ENCODE results near the gene OBSCN. TPM values are rescaled to one million over a fixed set of nuclear protein-coding genes. Genes with fewer than 3 reads are reported as not detected.
A peak's percentile ranks its signal among the peaks of the same experiment; 100 is the strongest.

Gene OBSCN
- total and polyA plus RNA-seq, 2 of the 4 experiments (the other 2 are of a cell fraction), result 4.1 to 9.5 TPM

DNA sequence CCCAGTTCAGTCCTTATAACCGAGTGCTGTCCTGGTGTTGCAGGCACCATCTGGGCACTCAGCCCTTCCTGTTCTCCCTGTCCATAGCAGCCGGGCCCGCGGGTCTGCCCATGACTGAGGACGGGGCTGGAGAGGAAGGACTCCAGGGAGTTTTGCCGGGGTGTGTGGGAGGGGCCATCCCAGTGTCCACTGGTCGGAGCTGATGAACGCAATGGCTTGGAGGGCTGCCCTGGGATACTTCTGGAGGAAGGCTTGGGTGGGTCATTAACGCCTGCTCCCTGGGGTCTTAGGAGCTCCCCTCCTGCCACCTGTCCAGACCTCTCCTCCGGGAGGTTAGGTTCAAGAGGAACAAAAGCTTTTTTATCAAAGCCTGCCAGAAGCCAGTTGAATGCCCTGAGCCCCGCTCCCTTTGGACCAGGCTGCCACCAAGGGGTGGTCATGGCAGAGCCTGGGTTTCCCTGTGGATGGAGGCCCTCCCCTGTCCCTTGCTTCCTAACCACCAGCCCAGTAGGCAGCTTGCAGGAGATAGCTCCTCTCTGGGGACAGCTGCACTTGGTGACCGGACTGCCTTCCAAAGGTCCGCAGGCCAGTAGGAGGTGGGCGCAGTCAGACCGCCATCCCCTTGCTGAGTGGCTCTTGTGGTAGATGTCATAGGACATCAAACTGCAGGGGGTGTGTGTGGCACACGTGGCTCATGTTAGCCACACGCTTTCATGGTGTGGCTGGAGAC lies 137.5 kb downstream of the OBSCN start:
- H4K20me1 ChIP-seq (ENCODE audit: insufficient read depth, low read length), result no peaks in the 10 kb centered on the region; the same call in 1 of the 2 replicates
- H3K4me3 ChIP-seq (ENCODE audit: insufficient read depth, low read depth, low read length), result no peak overlapping the region
- H2BK120ac ChIP-seq (ENCODE audit: low read depth, low read length), result no peak overlapping the region
- no peaks in the 10 kb centered on the region for H3K4me1 ChIP-seq (ENCODE audit: control insufficient read depth, insufficient read depth, low read length)
- H3K9ac ChIP-seq (ENCODE audit: low read depth, low read length), result no peak overlapping the region
- no peak overlapping the region for H3K27ac ChIP-seq (ENCODE audit: insufficient read depth, low read length)
- H2AFZ ChIP-seq (replicated peaks; ENCODE audit: low read length, poor library complexity), result no peak overlapping the region
- H2BK5ac ChIP-seq (ENCODE audit: low read depth, low read length, poor library complexity, severe bottlenecking), result no peak overlapping the region
- H3K4ac ChIP-seq (ENCODE audit: low read depth, low read length), result no peak overlapping the region
- no peak; the same call in 1 of the 2 replicates for ATAC-seq (ENCODE audit: low read depth)
- no peak overlapping the region for H2BK20ac ChIP-seq (ENCODE audit: low read depth, low read length)
- no peak overlapping the region for H3K18ac ChIP-seq (ENCODE audit: low read depth, low read length)
- intact Hi-C loops (cut with micrococcal nuclease) (no loop called here), dilution Hi-C loops (cut with HindIII; ENCODE audit: low sequenced_read_pairs, unreplicated experiment) (no loop called here), in situ Hi-C loops (cut with MboI; ENCODE audit: low sequenced_read_pairs) (no loop called here)
- ChIA-PET CTCF (no interaction called here), POLR2A (ENCODE audit: unreplicated experiment) (no interaction called here)
- peaks cover 6% of the 10 kb centered on the region; the same call in 1 of the 2 replicates for H3K9me3 ChIP-seq (ENCODE audit: control insufficient read depth, insufficient read depth, low read length)
- no peak overlapping the region for H3K4me2 ChIP-seq (ENCODE audit: low read depth, low read length)
- H3K23ac ChIP-seq (ENCODE audit: low read depth, low read length), result no peak overlapping the region
- no peak for DNase-seq
- H3K56ac ChIP-seq (ENCODE audit: extremely low read depth, insufficient read depth, low read length), result no peak overlapping the region
- TF ChIP-seq, protein P1, sequence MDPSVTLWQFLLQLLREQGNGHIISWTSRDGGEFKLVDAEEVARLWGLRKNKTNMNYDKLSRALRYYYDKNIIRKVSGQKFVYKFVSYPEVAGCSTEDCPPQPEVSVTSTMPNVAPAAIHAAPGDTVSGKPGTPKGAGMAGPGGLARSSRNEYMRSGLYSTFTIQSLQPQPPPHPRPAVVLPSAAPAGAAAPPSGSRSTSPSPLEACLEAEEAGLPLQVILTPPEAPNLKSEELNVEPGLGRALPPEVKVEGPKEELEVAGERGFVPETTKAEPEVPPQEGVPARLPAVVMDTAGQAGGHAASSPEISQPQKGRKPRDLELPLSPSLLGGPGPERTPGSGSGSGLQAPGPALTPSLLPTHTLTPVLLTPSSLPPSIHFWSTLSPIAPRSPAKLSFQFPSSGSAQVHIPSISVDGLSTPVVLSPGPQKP (IDR thresholded peaks at IDR 0.05; ENCODE audit: borderline replicate concordance, low read depth, low read length), result no peak
- no peak for TF ChIP-seq RFX5 (IDR thresholded peaks at IDR 0.05; ENCODE audit: low read depth, low read length)
- TF ChIP-seq FOS (IDR thresholded peaks at IDR 0.05; ENCODE audit: low read depth, low read length), result no peak
- TF ChIP-seq RCOR1 (IDR thresholded peaks at IDR 0.05; ENCODE audit: insufficient replicate concordance, low read length), result no peak
- no peak for TF ChIP-seq RAD21 (IDR thresholded peaks at IDR 0.05; ENCODE audit: low read length)
- no peak for TF ChIP-seq MXI1 (IDR thresholded peaks at IDR 0.05; ENCODE audit: borderline replicate concordance, low read depth, low read length)
- TF ChIP-seq POLR2A (IDR thresholded peaks at IDR 0.05; ENCODE audit: low read depth, low read length), result no peak
- no peak for TF ChIP-seq SMC3 (IDR thresholded peaks at IDR 0.05; ENCODE audit: low read depth, low read length)
- TF ChIP-seq, protein P2, sequence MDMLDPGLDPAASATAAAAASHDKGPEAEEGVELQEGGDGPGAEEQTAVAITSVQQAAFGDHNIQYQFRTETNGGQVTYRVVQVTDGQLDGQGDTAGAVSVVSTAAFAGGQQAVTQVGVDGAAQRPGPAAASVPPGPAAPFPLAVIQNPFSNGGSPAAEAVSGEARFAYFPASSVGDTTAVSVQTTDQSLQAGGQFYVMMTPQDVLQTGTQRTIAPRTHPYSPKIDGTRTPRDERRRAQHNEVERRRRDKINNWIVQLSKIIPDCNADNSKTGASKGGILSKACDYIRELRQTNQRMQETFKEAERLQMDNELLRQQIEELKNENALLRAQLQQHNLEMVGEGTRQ (IDR thresholded peaks at IDR 0.05; ENCODE audit: low read depth, low read length), result no peak
- TF ChIP-seq, protein P3, sequence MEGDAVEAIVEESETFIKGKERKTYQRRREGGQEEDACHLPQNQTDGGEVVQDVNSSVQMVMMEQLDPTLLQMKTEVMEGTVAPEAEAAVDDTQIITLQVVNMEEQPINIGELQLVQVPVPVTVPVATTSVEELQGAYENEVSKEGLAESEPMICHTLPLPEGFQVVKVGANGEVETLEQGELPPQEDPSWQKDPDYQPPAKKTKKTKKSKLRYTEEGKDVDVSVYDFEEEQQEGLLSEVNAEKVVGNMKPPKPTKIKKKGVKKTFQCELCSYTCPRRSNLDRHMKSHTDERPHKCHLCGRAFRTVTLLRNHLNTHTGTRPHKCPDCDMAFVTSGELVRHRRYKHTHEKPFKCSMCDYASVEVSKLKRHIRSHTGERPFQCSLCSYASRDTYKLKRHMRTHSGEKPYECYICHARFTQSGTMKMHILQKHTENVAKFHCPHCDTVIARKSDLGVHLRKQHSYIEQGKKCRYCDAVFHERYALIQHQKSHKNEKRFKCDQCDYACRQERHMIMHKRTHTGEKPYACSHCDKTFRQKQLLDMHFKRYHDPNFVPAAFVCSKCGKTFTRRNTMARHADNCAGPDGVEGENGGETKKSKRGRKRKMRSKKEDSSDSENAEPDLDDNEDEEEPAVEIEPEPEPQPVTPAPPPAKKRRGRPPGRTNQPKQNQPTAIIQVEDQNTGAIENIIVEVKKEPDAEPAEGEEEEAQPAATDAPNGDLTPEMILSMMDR (conservative IDR thresholded peaks at IDR 0.05; ENCODE audit: low read depth, low read length), result no peak
- TF ChIP-seq NFE2L2 (IDR thresholded peaks at IDR 0.05; ENCODE audit: low read depth, low read length), result no peak
- no peak for TF ChIP-seq MAFK (IDR thresholded peaks at IDR 0.05; ENCODE audit: low read depth, low read length)
- no peaks in the 10 kb centered on the region for H3K79me1 ChIP-seq (ENCODE audit: low read depth in 1 of 2, low read length in 2 of 2)
- H4K8ac ChIP-seq (ENCODE audit: low read depth in 2 of 2, low read length in 2 of 2), result no peak overlapping the region
- H4K5ac ChIP-seq (ENCODE audit: low read depth, low read length), result no peak overlapping the region
- no TSS peak for BruUV-seq (replicated peaks)
- peaks cover 12% of the 10 kb centered on the region; the same call in 1 of the 2 replicates for H3K36me3 ChIP-seq (ENCODE audit: control insufficient read depth, insufficient read depth, low read length)
- H2AK5ac ChIP-seq (ENCODE audit: low read depth, low read length), result no peak overlapping the region
- peak overlapping the region; percentile 39 for H2AK9ac ChIP-seq (replicated peaks; ENCODE audit: low read depth, low read length, poor library complexity)
- H2BK15ac ChIP-seq (ENCODE audit: low read depth, low read length), result no peak overlapping the region
- H4K91ac ChIP-seq (ENCODE audit: insufficient read depth, low read depth, low read length), result no peak overlapping the region
- 80% methylated on average over 3 of the region's 17 CpGs; no CpG with 5 or more reads in 1 of the 2 experiments for WGBS, 2 experiments (ENCODE audit: extremely low coverage in 2 of 2, insufficient read length in 1 of 2)
- H3K14ac ChIP-seq (replicated peaks; ENCODE audit: low read depth, low read length), result no peak overlapping the region
- H3K9me1 ChIP-seq (ENCODE audit: insufficient read depth, low read length), result no peaks in the 10 kb centered on the region
- peaks cover 2% of the 10 kb centered on the region for H3K27me3 ChIP-seq (ENCODE audit: control insufficient read depth, insufficient read depth, low read length)
